Measurements from ENCODE around the gene HOXB1.

The HOXB1 gene

GRCh38 chr17:48553190-48553547 is 22.4 kb upstream of the HOXB1 start:
- Mint-ChIP-seq H3K27ac (peak overlapping the region; percentile 97 to 100 (median 99)), H3K36me3 (ENCODE audit: low read depth) (peaks cover 39% of the 10 kb centered on the region), H3K4me1 (peaks cover 72% of the 10 kb centered on the region), H3K27me3 (ENCODE audit: low read depth) (peaks cover 5% of the 10 kb centered on the region), H3K4me3 (peak overlapping the region; percentile 76 to 88 (median 83)), H3K9me3 (no peaks in the 10 kb centered on the region)
- no peak for TF ChIP-seq CTCF (IDR thresholded peaks at IDR 0.05; ENCODE audit: unreplicated experiment in 3 of 3)

GRCh38 chr17:48552466-48553189 is 21.8 kb upstream of the HOXB1 start:
- H3K27ac Mint-ChIP-seq = peak overlapping the region; percentile 97 to 100 (median 99)
- H3K27me3 Mint-ChIP-seq (ENCODE audit: low read depth) = peaks cover 3% of the 10 kb centered on the region
- no peak for TF ChIP-seq CTCF (IDR thresholded peaks at IDR 0.05; ENCODE audit: unreplicated experiment in 3 of 3)
- H3K36me3 Mint-ChIP-seq (ENCODE audit: low read depth) = peaks cover 40% of the 10 kb centered on the region
- peaks cover 73% of the 10 kb centered on the region for H3K4me1 Mint-ChIP-seq
- H3K4me3 Mint-ChIP-seq = peak overlapping the region; percentile 76 to 88 (median 83)
- no peaks in the 10 kb centered on the region for H3K9me3 Mint-ChIP-seq

- peaks cover 1% of the 10 kb centered on the region for H3K27me3 Mint-ChIP-seq (ENCODE audit: low read depth)
- peak overlapping the region; percentile 97 to 100 (median 99) for H3K27ac Mint-ChIP-seq
- H3K9me3 Mint-ChIP-seq = no peaks in the 10 kb centered on the region
- peaks cover 40% of the 10 kb centered on the region for H3K36me3 Mint-ChIP-seq (ENCODE audit: low read depth)
- H3K4me3 Mint-ChIP-seq = peak overlapping the region; percentile 65 to 72 (median 67)
- peaks cover 76% of the 10 kb centered on the region for H3K4me1 Mint-ChIP-seq
- no peak for TF ChIP-seq CTCF (IDR thresholded peaks at IDR 0.05; ENCODE audit: unreplicated experiment in 3 of 3)
These were observed 21.0 kb upstream of the HOXB1 start for GRCh38 chr17:48551596-48552465.

GRCh38 chr17:48551214-48551555 is 20.4 kb upstream of the HOXB1 start:
- Mint-ChIP-seq H3K4me3 (peak overlapping the region; percentile 41 to 72 (median 65)), H3K36me3 (ENCODE audit: low read depth) (peaks cover 40% of the 10 kb centered on the region), H3K4me1 (peaks cover 76% of the 10 kb centered on the region), H3K27me3 (ENCODE audit: low read depth) (no peaks in the 10 kb centered on the region), H3K27ac (peak overlapping the region; percentile 97 to 100 (median 99)), H3K9me3 (no peaks in the 10 kb centered on the region)
- TF ChIP-seq CTCF (IDR thresholded peaks at IDR 0.05; ENCODE audit: unreplicated experiment in 3 of 3) = no peak

GRCh38 chr17:48550502-48551213 is 19.8 kb upstream of the HOXB1 start:
- Mint-ChIP-seq H3K27me3 (ENCODE audit: low read depth) (no peaks in the 10 kb centered on the region), H3K4me1 (peaks cover 77% of the 10 kb centered on the region), H3K36me3 (ENCODE audit: low read depth) (peaks cover 40% of the 10 kb centered on the region), H3K9me3 (no peaks in the 10 kb centered on the region), H3K27ac (peak overlapping the region; percentile 99 to 100 (median 99)), H3K4me3 (peak overlapping the region; percentile 54 to 72 (median 65))
- peak in 1 of 3 experiments; percentile 46 for TF ChIP-seq CTCF (IDR thresholded peaks at IDR 0.05; ENCODE audit: unreplicated experiment in 3 of 3)
